Stimulated activated CD4-positive, alpha-beta T cell treated with anti-CD3 and anti-CD28 coated beads, Interleukin-2, amount 100 ng/mL, for 48 hours (primary cell): ENCODE results near the gene SNX32.

Experiments
- DNase-seq, 2 donors: peaks; one replicate each; pipeline ENCODE4 v3.0.0-alpha.2; 2020

Gene SNX32

GRCh38 chr11:65833297-65834030 lies at the start of gene SNX32:
SNX32 (plus strand) TSS chr11:65833963; CDS start chr11:65834066, 103 bp downstream.
- DNase-seq = peak; percentile 93

- DNase-seq = no peak
Measured at GRCh38 chr11:65785319-65786007, 48.3 kb upstream of the SNX32 start.

- DNase-seq = no peak
Measured at GRCh38 chr11:65786008-65786785, 47.6 kb upstream of the SNX32 start.

- no peak for DNase-seq
Measured at GRCh38 chr11:65786786-65787636, 46.8 kb upstream of the SNX32 start, which contains the start of gene OVOL1. OVOL1 (plus strand) TSS chr11:65787063; CDS start chr11:65787374, 311 bp downstream.

- DNase-seq = no peak
Measured at GRCh38 chr11:65787649-65788622, 45.8 kb upstream of the SNX32 start.

GRCh38 chr11:65788821-65789220 lies 44.9 kb upstream of the SNX32 start:
- DNase-seq = no peak

- DNase-seq = no peak
Measured at GRCh38 chr11:65789230-65790103, 44.3 kb upstream of the SNX32 start.

- no peak for DNase-seq
Measured at GRCh38 chr11:65790104-65790901, 43.5 kb upstream of the SNX32 start.

GRCh38 chr11:65790902-65791650 lies 42.7 kb upstream of the SNX32 start:
- no peak for DNase-seq

- DNase-seq = peak; percentile 36 to 66
Measured at GRCh38 chr11:65791719-65792213, 42.0 kb upstream of the SNX32 start.

- no peak for DNase-seq
Measured at GRCh38 chr11:65792456-65792855, 41.3 kb upstream of the SNX32 start.

GRCh38 chr11:65793144-65793581 lies 40.6 kb upstream of the SNX32 start:
- no peak for DNase-seq

GRCh38 chr11:65793625-65794400 lies 40.0 kb upstream of the SNX32 start:
- DNase-seq = no peak

GRCh38 chr11:65794570-65795510 lies 38.9 kb upstream of the SNX32 start:
- DNase-seq = no peak

- no peak for DNase-seq
Measured at GRCh38 chr11:65796726-65797601, 36.8 kb upstream of the SNX32 start.
